ENCODE data around the gene CASS4. TPM values are rescaled to one million over a fixed set of nuclear protein-coding genes. Genes with fewer than 3 reads are reported as not detected.
A peak's percentile ranks its signal among the peaks of the same experiment; 100 is the strongest.

Gene CASS4
- total RNA-seq, 1 experiment from 2014 or later: 0.15 TPM

GRCh38 chr20:56442389-56443365, 30.6 kb downstream of the CASS4 start:
- Histone ChIP-seq H3K36me3 (ENCODE audit: control insufficient read depth, insufficient read depth, low read length) (no peaks in the 10 kb centered on the region), H3K4me1 (ENCODE audit: control insufficient read depth, insufficient read depth, low read length) (no peaks in the 10 kb centered on the region), H3K27me3 (ENCODE audit: control insufficient read depth, insufficient read depth, low read length) (no peaks in the 10 kb centered on the region), H3K27ac (ENCODE audit: low read length) (no peak overlapping the region), H3K9me3 (ENCODE audit: control insufficient read depth, insufficient read depth, low read depth, low read length) (no peaks in the 10 kb centered on the region), H3K4me3 (ENCODE audit: low read depth in 2 of 2, low read length in 2 of 2) (no peak overlapping the region)
- BruUV-seq (replicated peaks): no TSS peak
- in situ Hi-C loops (cut with HindIII; ENCODE audit: low pct_unique_long_range_greater_than_20kb, low sequenced_read_pairs): no loop called here
- TF ChIP-seq POLR2AphosphoS5 (IDR thresholded peaks at IDR 0.05; ENCODE audit: low read depth, low read length): no peak
- TF ChIP-seq, protein P1, sequence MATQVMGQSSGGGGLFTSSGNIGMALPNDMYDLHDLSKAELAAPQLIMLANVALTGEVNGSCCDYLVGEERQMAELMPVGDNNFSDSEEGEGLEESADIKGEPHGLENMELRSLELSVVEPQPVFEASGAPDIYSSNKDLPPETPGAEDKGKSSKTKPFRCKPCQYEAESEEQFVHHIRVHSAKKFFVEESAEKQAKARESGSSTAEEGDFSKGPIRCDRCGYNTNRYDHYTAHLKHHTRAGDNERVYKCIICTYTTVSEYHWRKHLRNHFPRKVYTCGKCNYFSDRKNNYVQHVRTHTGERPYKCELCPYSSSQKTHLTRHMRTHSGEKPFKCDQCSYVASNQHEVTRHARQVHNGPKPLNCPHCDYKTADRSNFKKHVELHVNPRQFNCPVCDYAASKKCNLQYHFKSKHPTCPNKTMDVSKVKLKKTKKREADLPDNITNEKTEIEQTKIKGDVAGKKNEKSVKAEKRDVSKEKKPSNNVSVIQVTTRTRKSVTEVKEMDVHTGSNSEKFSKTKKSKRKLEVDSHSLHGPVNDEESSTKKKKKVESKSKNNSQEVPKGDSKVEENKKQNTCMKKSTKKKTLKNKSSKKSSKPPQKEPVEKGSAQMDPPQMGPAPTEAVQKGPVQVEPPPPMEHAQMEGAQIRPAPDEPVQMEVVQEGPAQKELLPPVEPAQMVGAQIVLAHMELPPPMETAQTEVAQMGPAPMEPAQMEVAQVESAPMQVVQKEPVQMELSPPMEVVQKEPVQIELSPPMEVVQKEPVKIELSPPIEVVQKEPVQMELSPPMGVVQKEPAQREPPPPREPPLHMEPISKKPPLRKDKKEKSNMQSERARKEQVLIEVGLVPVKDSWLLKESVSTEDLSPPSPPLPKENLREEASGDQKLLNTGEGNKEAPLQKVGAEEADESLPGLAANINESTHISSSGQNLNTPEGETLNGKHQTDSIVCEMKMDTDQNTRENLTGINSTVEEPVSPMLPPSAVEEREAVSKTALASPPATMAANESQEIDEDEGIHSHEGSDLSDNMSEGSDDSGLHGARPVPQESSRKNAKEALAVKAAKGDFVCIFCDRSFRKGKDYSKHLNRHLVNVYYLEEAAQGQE (IDR thresholded peaks at IDR 0.05; ENCODE audit: insufficient read depth in 1 of 2, low read depth in 2 of 2, low read length in 1 of 2): no peak
- CTCF ChIA-PET: no interaction called here
- no peak for DNase-seq (ENCODE audit: low read depth, low spot score)
- ATAC-seq: no peak
- POLR2A ChIA-PET: no interaction called here
- intact Hi-C loops (cut with micrococcal nuclease; ENCODE audit: unreplicated experiment): no loop called here

DNA sequence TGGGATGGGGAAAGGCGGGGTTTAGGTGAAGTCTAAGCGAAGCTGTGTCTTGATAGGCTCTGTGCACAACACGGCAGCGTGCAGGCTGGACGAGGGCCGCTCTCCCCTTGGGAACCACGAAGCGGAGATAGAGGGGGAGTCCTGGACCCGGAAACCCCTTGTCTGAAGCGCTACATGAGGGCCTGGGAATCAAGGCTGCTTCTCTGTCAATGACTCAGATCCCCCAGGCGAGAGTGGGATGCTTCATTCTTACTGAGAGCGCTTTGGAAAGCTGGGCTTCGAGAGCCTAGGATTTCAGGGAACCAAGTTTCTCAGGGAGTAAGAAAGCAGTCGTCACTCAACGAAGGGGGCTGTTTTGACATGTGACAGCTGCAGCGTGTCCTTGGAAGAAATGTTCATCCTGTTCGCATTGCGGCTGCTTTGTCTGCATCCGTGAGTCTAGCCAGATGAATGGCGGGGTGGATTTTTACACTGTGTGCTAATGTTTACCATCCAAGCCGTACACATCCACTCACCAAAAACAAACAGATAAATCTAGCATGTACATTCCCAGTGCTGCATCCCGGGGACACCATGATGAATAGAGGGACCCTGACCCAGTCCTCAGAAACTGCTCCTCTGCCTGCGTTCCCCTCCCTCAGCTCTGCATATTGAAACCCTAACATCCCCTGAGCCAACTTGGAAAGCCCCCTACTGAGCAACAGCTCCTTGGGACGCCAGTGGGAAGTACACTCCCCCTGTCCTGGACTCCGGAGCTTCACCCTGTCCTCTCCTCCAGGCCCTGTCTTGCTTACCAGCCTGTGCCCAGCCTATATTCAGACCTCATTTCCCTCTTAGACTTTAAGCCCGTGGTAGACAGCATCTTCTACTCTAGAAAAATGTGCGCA, 31.8 kb downstream of the CASS4 start:
- ATAC-seq: peak; percentile 22

More for the DNA sequence above, 31.8 kb downstream of the CASS4 start:
- no peak for DNase-seq (ENCODE audit: low read depth, low spot score)
- intact Hi-C loops (cut with micrococcal nuclease; ENCODE audit: unreplicated experiment) (no loop called here), in situ Hi-C loops (cut with HindIII; ENCODE audit: low pct_unique_long_range_greater_than_20kb, low sequenced_read_pairs) (no loop called here)
- Histone ChIP-seq H3K27me3 (ENCODE audit: control insufficient read depth, insufficient read depth, low read length) (no peaks in the 10 kb centered on the region), H3K36me3 (ENCODE audit: control insufficient read depth, insufficient read depth, low read length) (no peaks in the 10 kb centered on the region), H3K4me3 (ENCODE audit: low read depth in 2 of 2, low read length in 2 of 2) (no peak overlapping the region), H3K4me1 (ENCODE audit: control insufficient read depth, insufficient read depth, low read length) (no peaks in the 10 kb centered on the region), H3K27ac (ENCODE audit: low read length) (no peak overlapping the region), H3K9me3 (ENCODE audit: control insufficient read depth, insufficient read depth, low read depth, low read length) (no peaks in the 10 kb centered on the region)
- CTCF ChIA-PET: no interaction called here
- no peak for TF ChIP-seq CTCF (IDR thresholded peaks at IDR 0.05)
- no peak for TF ChIP-seq TCF7L2 (IDR thresholded peaks at IDR 0.05; ENCODE audit: low read depth, low read length)
- TF ChIP-seq, protein P1 (IDR thresholded peaks at IDR 0.05; ENCODE audit: insufficient read depth in 1 of 2, low read depth in 2 of 2, low read length in 1 of 2): no peak
- TF ChIP-seq SIN3A (IDR thresholded peaks at IDR 0.05; ENCODE audit: borderline replicate concordance, insufficient read depth, low read depth, low read length): no peak
- TF ChIP-seq POLR2AphosphoS5 (IDR thresholded peaks at IDR 0.05; ENCODE audit: low read depth, low read length): no peak
- no TSS peak for BruUV-seq (replicated peaks)
- POLR2A ChIA-PET: no interaction called here

Measured in Panc1 (cell line).